CD4-positive, alpha-beta T cell treated with Interleukin-6 at 100 ng/mL for 8 hours (primary cell): ENCODE measurements around the gene AMBRA1.
"Not testable (repeated sequence)": the region's sequence is repeated elsewhere in the genome, so short reads cannot be mapped to it uniquely, and the experiment has no call there.

Experiments
- DNase-seq: peaks from one replicate; pipeline ENCODE4 v3.0.0-alpha.2; 2020; ENCODE audit warnings: mixed read lengths, low spot score

AMBRA1 gene

GRCh38 chr11:46534711-46535110 lies 59.1 kb downstream of the AMBRA1 start:
- no peak for DNase-seq

DNA sequence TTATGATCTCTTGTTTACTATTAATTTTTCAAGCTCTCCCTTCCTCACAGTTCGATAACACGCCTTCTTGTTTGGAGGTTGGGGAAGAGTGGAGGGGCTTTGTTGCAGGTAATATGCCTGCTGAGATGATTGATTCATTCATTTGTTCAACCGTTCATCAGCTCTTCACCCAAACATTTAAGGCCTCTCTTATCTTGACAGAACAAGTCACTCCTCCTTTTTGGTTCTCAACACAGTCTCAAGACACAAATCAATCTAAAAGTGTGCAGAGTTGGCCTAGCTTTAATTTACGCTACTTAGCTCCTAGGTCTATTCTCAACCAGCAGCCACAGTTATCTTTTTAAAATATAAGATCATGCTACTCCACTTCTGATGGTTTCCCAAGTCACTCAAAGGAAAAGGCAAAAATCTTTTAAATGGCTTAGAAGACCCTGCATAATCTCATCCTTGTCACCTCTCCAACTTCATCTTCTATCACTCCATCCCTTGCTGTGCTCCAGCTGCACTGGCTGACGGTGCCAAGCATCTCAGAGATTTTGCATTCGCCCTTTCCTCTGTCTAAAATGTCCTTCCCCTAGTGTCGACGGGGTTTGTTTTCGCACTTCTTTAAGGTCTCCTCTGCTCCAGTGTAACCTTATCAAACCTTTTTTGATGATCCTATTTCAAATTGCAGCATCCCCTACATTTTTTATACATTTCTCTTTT lies 60.3 kb downstream of the AMBRA1 start:
- no peak for DNase-seq

DNA sequence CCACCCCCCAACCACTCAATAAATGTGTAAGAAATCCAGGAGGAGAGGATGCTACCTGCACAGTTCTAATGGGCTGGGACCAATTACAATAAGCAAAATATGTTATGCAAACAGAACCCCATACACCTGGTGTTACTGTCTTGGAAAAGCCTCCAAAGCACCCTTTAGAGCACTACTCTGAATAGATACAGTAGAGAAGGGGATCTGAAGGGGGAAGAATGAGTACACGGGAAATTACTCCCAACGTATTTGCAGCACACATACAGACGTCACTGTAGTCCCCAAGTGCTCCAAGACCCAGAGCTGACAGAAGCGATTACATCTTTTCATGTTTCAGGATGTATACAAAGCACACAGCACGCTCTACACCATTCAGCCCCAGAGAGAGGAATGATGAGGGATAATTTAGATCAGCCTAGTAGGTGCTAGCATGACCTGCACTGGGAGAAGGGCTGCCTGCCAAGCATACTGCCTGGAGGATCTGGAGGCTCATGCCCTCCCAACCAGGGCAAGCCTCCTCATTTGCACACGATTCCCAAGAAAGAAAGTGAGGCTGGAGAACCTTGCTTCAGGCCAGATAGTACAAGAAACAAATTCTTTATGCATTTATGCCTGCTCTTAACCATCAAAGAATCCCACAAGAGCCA lies 63.8 kb downstream of the AMBRA1 start:
- DNase-seq, result no peak

DNA sequence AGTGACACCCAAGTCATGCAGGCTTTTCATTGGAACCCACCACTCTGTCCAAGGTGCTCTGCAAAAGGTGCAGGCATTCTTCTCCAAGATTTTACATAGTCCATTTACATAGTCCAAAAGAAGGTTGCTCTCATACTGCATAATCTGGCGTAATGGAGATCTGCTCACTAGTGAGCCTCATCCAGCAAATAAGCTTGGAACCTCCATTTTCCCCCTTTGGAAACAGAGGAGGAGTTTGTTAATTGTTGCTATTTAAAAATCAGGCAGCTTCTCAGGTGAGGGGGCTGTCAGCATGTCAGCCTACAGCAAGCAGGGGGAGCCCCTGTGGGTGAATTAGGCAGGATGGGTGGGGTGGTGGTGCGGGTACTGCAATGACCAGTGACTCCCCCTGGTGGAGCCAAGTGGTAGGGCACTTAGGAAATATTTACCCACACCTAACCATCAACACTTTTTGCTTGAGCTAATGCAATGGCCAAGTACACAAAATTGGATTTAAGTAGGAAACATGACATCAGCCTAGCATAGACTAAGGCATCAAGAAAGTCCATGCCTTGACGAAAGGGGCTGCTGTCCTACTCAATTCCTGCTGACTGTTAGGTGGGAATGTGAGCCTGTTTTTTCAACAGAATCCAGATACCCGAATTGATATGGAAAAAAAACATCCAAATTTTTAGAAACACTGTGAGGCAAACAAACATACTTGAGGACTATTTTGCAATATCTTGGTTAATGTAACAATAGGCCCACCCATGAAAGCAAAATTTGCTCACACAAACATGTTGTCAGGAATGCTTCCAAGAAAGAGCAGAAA lies 64.5 kb downstream of the AMBRA1 start:
- peak; percentile 69 for DNase-seq

GRCh38 chr11:46528445-46529094 lies 65.3 kb downstream of the AMBRA1 start:
- no peak for DNase-seq

DNA sequence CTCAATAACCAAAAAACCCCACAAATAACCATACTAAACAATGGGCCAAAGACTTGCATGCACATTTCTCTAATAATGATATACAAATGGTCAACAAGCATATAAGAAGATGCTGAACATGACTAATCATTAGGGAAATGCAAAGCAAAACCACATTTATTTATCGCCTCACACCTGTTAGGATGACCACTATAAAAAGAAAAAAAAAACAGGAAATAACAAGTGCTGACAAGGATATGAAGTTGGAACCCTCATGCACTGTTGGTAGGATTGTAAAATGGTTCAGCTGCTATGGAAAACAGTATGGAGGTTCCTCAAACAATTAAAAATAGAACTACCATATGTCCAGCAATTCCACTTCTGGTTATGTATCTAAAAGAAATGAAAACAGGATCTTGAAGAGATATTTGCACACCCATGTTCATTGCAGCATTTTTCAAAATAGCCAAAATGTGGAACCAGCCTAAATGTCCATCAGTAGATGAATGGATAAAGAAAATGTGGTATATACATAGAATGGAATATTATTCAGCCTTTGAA lies 66.2 kb downstream of the AMBRA1 start:
- DNase-seq, result no peak

GRCh38 chr11:46526216-46527215 lies 67.3 kb downstream of the AMBRA1 start:
- no peak for DNase-seq

- DNase-seq, result no peak
Measured at GRCh38 chr11:46524201-46524770, 69.5 kb downstream of the AMBRA1 start.

GRCh38 chr11:46523290-46523689 lies 70.5 kb downstream of the AMBRA1 start:
- DNase-seq, result no peak

GRCh38 chr11:46522682-46523281 lies 71.0 kb downstream of the AMBRA1 start:
- no peak for DNase-seq

DNA sequence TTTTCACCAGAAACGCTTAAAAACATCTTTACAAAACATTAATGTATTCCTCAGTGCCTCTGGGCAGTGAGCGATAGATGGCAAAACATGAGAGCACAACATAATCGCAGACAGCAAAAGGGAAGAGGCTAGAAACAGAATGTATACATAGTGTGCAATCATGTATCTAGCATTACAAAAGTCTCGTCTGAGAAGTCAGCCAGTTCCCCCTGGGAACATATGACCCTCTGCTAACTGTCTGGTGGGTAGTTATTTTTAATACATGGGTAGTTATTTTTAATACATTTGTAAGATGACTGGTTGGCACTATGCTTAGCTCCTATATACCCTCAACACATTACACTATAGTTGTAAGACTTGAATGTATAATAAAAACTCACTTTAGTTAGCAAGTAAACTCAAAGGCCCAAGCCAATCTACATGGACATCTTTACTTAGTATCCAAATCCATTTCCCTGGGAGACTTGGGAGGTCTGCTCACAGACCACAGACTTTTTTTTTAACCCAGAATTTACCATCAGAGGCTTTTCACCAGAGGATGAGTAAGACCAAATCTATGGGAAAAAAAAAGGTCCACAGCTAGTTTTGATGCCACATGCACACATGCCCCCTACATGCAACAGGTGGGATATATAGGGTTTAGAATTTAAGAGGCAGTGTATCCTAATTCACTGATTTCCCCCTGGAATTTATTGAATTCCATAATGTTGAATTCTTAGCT lies 71.7 kb downstream of the AMBRA1 start:
- DNase-seq, result no peak

GRCh38 chr11:46520971-46521745 lies 72.7 kb downstream of the AMBRA1 start:
- no peak for DNase-seq

GRCh38 chr11:46519351-46519750 lies 74.5 kb downstream of the AMBRA1 start:
- no peak for DNase-seq

DNA sequence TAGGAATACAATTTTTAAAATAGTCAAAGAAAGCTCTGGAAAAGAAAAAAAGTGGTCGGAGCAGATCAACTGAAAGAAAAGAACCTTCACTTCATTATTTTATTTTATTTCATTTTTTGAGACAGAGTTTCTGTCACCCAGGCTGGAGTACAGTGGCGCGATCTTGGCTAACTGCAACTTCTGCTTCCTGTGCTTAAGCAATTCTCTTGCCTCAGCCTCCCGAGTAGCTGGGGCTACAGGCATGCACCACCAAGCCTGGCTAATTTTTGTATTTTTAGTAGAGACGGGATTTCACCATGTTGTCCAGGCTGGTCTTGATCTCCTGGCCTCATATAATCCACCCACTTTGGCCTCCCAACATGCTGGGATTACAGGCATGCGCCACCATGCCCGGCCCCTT lies 74.9 kb downstream of the AMBRA1 start:
- DNase-seq, result not testable (repeated sequence)

DNA sequence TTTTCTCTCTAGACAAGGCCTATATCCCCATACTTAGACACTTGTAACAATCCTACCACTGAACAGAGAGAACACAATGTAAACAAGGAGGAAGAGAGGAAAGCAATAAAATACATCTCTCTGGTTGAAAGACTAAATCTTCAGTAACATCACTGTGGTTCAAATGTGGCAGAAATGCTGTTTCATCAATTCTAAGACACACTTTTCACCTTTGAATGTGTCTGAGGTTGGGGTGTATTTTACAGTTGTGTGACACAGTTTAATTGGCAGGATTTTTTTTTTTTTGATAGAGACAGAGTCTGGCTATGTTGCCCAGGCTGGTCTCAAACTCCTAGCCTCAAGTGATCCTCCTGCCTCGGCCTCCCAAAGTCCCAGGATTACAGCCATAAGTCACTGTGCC lies 79.5 kb downstream of the AMBRA1 start:
- DNase-seq, result no peak

GRCh38 chr11:46513934-46514342 lies 79.9 kb downstream of the AMBRA1 start:
- no peak for DNase-seq

DNA sequence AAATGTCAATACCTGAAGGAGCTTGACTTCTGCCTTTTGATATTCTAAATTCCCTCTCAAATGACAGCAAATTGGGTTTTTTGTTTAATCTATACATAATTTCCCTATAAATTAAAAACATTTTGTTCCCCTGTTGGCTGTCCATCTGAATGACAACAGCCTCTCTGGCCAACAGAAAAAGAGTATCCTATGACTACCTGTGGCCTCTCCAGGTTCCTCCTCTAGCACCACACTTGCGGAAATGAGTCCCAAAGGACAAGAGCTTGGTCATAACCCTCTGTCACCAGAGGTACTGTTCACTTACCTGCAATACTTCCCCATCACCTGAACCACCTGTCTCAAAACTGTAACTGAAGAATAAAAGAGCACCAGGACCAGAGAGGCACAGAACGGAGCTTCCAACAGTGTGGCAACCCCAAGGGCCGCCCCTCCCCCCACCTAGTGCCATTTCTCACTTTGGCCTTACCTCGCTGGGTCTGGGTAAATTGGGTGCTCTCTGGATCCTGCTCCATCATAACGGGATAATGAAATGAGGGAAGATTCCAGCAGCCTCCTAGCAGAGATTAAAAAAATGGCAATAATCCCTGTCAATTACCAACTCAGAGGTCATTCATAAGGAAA lies 81.5 kb downstream of the AMBRA1 start:
- no peak for DNase-seq

- no peak for DNase-seq
Measured at GRCh38 chr11:46511342-46511741, 82.5 kb downstream of the AMBRA1 start.
